Lung (tissue), 12 donors: ENCODE results near the gene ZRANB1. TPM values are rescaled to one million over a fixed set of nuclear protein-coding genes. Genes with fewer than 3 reads are reported as not detected.

Source experiments
- ATAC-seq: fragments of 200-7000 bp; cut with Tn5 transposase; one replicate; pipeline ENCODE4 v1.9.1; 2020; ENCODE audit warnings: moderate number of reproducible peaks; ENCODE audit not compliant: insufficient read depth, low FRiP score
- DNase-seq, 3 donors: peaks; one replicate each; pipeline ENCODE4 v3.0.0-alpha.2; 2013 to 2017
- H3K27ac ChIP-seq, 2 donors: one replicate each; pipeline ENCODE4 v1.5.1; 2013; ENCODE audit warnings: mild to moderate bottlenecking in 2 of 2, moderate library complexity in 2 of 2, control low read depth in 1 of 2, inconsistent platforms in 1 of 2, low read depth in 1 of 2, low read length in 1 of 2
- H3K27me3 ChIP-seq, 3 donors: one replicate each; pipeline ENCODE4 v1.5.1; 2013; ENCODE audit warnings: low read length in 2 of 3; ENCODE audit not compliant: control insufficient read depth in 3 of 3, insufficient read depth in 3 of 3
- H3K36me3 ChIP-seq, 4 donors: one replicate each; pipeline ENCODE4 v1.5.1; 2013; ENCODE audit warnings: low read length in 4 of 4, mild to moderate bottlenecking in 1 of 4, moderate library complexity in 1 of 4; ENCODE audit not compliant: control insufficient read depth in 4 of 4, insufficient read depth in 4 of 4
- H3K4me1 ChIP-seq, 5 donors: one replicate each; pipeline ENCODE4 v1.5.1; 2013; ENCODE audit warnings: low read length in 5 of 5, mild to moderate bottlenecking in 2 of 5, moderate library complexity in 1 of 5; ENCODE audit not compliant: control insufficient read depth in 5 of 5, insufficient read depth in 5 of 5
- H3K4me3 ChIP-seq: one replicate; pipeline ENCODE4 v1.5.1; 2013; ENCODE audit warnings: mild to moderate bottlenecking, control low read depth, moderate library complexity
- H3K9ac ChIP-seq, 2 donors: one replicate each; pipeline ENCODE4 v1.5.1; 2013; ENCODE audit warnings: low read length in 2 of 2, control low read depth in 1 of 2; ENCODE audit not compliant: insufficient read depth in 1 of 2
- H3K9me3 ChIP-seq, 4 donors: one replicate each; pipeline ENCODE4 v1.5.1; 2013; ENCODE audit warnings: low read length in 3 of 4, mild to moderate bottlenecking in 1 of 4, moderate library complexity in 1 of 4; ENCODE audit not compliant: control insufficient read depth in 4 of 4, insufficient read depth in 3 of 4
- whole genome bisulfite sequencing, 2 donors: extraction: QIAGEN DNeasy Blood & Tissue Kit; methylation state at CpG; one replicate each; pipeline ENCODE4 v1.1.7; 2013; 5-methylcytosine and 5-hydroxymethylcytosine counted together
- polyA plus RNA-seq, 2 donors: library from polyadenylated mRNA; stranded (reverse); fragments of 200-250 nt; gene quantifications; one replicate each; pipeline ENCODE4 v1.2.1, GENCODE V29; 2013
- total RNA-seq, 2 donors: library from RNA; depleted of rRNA in 1 of 2; stranded (reverse); fragments of >200 nt in 1 of 2; gene quantifications; one replicate each; pipeline ENCODE4 v1.2.1, GENCODE V29; 2014 to 2021
- TF ChIP-seq, protein P1 (sequence below): IDR thresholded peaks from 2 replicates; pipeline ENCODE4 v1.5.1; 2012; ENCODE audit warnings: mild to moderate bottlenecking; ENCODE audit errors: control extremely low read depth, extremely low read depth
- donor health status: control.
- donor health status: control.
- donor health status: Bipolar disorder and iron deficiency.
- donor health status: healthy.
- donor health status: DM: yes; HTN: yes; CAD: no.

ZRANB1 gene
- total and polyA plus RNA-seq, 4 donors: 6.3 to 45.5 (median 10.8) TPM

DNA sequence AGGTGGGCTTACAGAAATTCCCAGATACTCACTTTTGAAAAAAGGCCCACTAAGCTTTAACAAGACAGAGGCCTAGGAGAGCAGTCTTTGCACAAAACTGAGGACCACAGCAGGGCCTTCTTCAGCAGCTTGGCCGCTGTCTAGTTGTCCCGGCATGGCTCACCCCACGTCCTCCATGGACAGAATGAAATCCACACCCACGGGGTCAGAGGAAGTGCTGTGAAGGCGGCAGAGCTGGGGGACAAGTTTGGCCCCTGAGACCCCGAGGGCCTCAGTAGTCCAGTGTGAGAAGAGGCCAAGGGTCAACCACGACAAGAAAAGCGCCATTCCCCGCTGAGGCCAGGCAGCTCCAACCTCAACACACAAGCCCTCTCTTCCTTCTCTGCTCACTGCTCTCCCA lies 78.9 kb downstream of the ZRANB1 start:
- WGBS, 2 donors: 90 to 97% methylated on average over 9 of the region's 9 CpGs
- DNase-seq: no peak
- ATAC-seq: no peak
- Histone ChIP-seq H3K9me3 (peaks cover 0 to 4% (median 0%) of the 10 kb centered on the region in 4 donors), H3K36me3 (peaks cover 0 to 14% (median 6%) of the 10 kb centered on the region in 4 donors), H3K27ac (no peak overlapping the region), H3K4me1 (peaks cover 24 to 42% (median 34%) of the 10 kb centered on the region in 5 donors), H3K27me3 (no peaks in the 10 kb centered on the region), H3K9ac (no peak overlapping the region), H3K4me3 (no peak overlapping the region)
- TF ChIP-seq, protein P1, sequence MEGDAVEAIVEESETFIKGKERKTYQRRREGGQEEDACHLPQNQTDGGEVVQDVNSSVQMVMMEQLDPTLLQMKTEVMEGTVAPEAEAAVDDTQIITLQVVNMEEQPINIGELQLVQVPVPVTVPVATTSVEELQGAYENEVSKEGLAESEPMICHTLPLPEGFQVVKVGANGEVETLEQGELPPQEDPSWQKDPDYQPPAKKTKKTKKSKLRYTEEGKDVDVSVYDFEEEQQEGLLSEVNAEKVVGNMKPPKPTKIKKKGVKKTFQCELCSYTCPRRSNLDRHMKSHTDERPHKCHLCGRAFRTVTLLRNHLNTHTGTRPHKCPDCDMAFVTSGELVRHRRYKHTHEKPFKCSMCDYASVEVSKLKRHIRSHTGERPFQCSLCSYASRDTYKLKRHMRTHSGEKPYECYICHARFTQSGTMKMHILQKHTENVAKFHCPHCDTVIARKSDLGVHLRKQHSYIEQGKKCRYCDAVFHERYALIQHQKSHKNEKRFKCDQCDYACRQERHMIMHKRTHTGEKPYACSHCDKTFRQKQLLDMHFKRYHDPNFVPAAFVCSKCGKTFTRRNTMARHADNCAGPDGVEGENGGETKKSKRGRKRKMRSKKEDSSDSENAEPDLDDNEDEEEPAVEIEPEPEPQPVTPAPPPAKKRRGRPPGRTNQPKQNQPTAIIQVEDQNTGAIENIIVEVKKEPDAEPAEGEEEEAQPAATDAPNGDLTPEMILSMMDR: no peak

DNA sequence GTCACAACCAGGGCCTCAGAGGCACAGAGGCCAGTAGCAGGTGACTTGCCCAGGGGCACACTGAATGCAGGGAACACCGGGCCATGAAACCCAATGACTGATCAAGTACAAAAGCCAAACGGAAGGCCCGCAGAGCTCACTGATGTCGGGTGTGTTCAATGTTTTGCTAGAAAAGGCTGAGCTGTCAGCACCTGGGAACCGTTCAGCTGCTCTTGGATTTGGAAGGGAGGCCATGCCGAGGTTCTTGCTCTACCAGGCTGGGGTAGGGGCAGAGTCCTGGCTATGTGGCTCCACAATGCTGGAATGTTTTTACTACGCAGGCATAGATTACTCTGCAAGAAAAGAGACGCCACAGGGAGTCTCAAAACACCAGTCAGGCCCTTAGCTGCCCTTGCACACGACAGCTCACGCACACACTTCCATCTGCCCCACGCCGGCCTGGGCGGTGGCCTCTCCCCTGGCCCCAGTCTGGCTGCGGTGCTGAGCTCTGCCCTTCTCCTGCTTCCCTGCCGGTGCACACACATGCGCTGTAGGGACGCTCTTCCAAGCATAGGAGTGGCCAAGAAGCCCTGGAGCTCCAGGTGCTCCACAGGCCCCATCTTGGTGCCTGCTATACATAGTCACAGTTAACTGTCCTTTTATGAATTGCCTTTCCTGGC lies 79.9 kb downstream of the ZRANB1 start:
- peaks cover 18 to 32% (median 28%) of the 10 kb centered on the region in 5 donors for H3K4me1 ChIP-seq
- no peaks in the 10 kb centered on the region for H3K27me3 ChIP-seq
- H3K36me3 ChIP-seq: peaks cover 0 to 23% (median 10%) of the 10 kb centered on the region in 4 donors
- WGBS, 2 donors: 89 to 93% methylated on average over 17 of the region's 17 CpGs
- TF ChIP-seq, protein P1: no peak
- no peak overlapping the region for H3K9ac ChIP-seq
- H3K4me3 ChIP-seq: no peak overlapping the region
- peaks cover 0 to 4% (median 0%) of the 10 kb centered on the region in 4 donors for H3K9me3 ChIP-seq
- ATAC-seq (no peak), DNase-seq (no peak)
- H3K27ac ChIP-seq: no peak overlapping the region

DNA sequence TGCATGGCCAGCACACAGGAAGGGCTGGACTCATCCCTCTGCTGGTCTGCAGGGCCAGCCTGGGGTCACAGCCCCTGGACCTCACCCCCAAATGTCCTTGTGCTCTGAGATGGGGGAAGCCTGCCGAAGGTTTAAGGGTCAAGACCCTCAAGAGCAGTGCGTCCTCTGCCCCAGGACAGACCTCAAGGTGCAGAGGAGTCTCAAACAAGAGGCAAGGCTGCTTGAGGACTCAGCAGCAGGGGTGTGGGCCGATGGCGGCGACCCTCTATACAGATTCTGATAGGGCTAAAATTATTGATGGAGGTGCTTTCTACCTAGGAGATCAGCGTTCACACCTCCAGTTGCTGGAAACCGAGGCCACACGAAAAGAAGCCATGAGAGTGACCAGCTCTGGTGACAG lies 80.7 kb downstream of the ZRANB1 start:
- ATAC-seq (no peak), DNase-seq (no peak)
- TF ChIP-seq, protein P1: no peak
- H3K9ac ChIP-seq: no peak overlapping the region
- no peak overlapping the region for H3K27ac ChIP-seq
- H3K9me3 ChIP-seq: peaks cover 0 to 4% (median 0%) of the 10 kb centered on the region in 4 donors
- H3K4me3 ChIP-seq: no peak overlapping the region
- H3K4me1 ChIP-seq: peaks cover 15 to 24% (median 20%) of the 10 kb centered on the region in 5 donors
- WGBS, 2 donors: 97% methylated on average over 8 of the region's 8 CpGs
- H3K27me3 ChIP-seq: no peaks in the 10 kb centered on the region
- H3K36me3 ChIP-seq: peaks cover 0 to 23% (median 11%) of the 10 kb centered on the region in 4 donors
